Kasumi-1 (cell line): ENCODE measurements around the gene MNT.
A peak's percentile ranks its signal among the peaks of the same experiment; 100 is the strongest.

Experiments
- DNase-seq, 2 experiments: peaks; one replicate each; lab custom pipeline; 2025; lab: John Stamatoyannopoulos, UW

MNT gene

GRCh38 chr17:2380226-2380922 lies 20.5 kb downstream of the MNT start:
- DNase-seq = no peak

- DNase-seq = no peak
These were observed 21.2 kb downstream of the MNT start for GRCh38 chr17:2379489-2380225.

GRCh38 chr17:2378905-2379304 lies 22.0 kb downstream of the MNT start:
- no peak for DNase-seq

- no peak for DNase-seq
These were observed 23.2 kb downstream of the MNT start for GRCh38 chr17:2377659-2378058.

- no peak for DNase-seq
These were observed 24.8 kb downstream of the MNT start for GRCh38 chr17:2376107-2376506.

GRCh38 chr17:2375406-2375805 lies 25.5 kb downstream of the MNT start:
- DNase-seq = no peak

GRCh38 chr17:2374549-2375285 lies 26.1 kb downstream of the MNT start:
- DNase-seq = no peak

DNA sequence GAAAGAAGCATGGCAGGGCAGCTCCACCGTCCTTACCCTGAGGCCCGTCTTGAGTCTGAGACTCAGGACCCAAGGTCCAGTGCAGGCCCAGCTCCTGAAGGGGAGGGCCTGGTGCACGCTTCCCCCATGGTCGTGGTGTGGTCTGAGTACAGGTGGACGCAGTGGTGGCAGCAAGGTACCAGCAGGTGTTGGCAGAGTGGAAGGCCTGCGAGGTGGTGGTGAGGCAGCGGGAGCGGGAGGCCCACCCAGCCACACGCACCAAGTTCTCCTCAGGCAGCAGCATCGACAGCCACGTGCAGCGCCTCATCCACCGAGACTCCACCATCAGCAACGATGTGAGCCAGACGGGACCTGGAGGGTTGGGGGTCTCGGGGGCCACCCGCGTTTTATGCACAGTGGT lies 27.7 kb downstream of the MNT start:
- DNase-seq = no peak

- DNase-seq = no peak
These were observed 28.2 kb downstream of the MNT start for GRCh38 chr17:2372681-2373080.

- no peak for DNase-seq
These were observed 28.7 kb downstream of the MNT start for GRCh38 chr17:2372180-2372579.

GRCh38 chr17:2371183-2372130 lies 29.4 kb downstream of the MNT start:
- DNase-seq = no peak

DNA sequence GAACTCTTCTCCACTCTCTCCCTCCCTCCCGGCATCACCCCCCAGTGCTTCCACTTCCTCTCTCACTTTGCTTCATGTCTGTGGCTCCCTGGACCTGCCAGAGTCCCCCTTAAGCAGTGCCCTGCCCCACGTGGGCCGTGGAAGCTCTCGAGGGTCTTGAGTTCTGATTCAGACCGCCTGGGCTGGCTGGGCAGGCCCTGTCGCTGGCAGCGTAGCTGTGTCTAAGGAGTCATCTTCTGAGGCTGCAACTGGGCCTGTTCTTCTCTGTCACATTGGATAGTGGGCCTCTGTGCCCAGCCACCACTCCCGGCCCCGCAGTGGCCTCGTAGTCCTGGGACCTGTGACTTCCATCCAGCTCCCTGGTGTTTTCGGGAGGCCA lies 30.7 kb downstream of the MNT start:
- DNase-seq = no peak

DNA sequence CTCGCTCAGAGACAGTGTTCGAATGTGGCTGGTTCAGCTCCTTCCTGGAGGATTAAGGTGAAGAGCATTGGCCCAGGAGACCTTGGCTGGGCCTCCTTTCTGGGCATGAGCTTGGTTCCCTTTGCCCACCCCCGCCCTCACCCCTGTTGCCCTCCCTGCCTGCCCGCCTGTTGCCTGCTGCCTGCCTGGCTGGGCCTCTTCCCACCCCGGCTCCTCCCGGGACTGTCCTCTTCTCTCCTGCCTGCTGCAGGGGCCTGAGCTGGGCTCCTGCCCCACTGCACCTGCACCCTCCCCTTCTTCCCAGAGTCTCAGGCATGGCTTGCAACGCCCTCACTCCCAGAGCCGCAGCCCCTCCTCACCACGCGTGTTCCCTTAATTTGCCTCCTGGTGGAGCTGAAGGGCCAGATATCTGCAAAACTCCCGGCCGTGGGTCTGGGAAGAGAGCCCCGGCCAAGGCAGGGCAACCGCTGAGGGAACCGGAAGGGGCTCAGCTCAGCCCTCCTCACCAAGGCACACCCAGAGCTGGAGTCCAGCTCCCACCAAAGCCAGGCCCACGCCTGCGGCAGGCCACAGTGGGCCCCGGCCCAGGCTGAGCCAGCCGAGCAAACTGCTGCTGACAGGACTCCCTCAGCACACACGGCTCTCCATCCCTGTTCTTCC lies 31.2 kb downstream of the MNT start:
- peak in 1 of 2 experiments; percentile 19 for DNase-seq

DNA sequence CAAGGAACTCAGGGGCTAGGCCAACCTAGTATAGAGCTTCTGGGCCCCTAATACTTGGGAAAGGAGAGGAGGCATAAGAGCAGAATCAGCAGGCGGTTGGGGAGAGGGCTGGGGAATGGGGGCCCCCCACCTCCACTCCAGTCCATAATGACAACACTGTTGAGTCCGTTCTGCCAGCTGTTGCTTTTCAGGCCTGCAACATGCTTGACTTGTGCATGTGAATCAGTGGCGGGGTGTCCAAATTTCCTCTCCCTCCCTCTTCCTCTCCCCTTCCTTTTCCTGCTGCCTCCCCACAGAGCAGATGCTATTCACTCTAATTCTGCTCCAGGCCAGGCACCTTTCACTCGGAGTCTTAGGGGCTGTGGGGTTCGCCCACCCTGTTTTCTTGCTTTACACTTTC lies 31.8 kb downstream of the MNT start:
- DNase-seq = peak; percentile 28 to 51

- no peak for DNase-seq
These were observed 32.5 kb downstream of the MNT start for GRCh38 chr17:2368359-2368758.

GRCh38 chr17:2366747-2367494 lies 33.9 kb downstream of the MNT start:
- DNase-seq = no peak

GRCh38 chr17:2365132-2365531 lies 35.7 kb downstream of the MNT start:
- DNase-seq = no peak

DNA sequence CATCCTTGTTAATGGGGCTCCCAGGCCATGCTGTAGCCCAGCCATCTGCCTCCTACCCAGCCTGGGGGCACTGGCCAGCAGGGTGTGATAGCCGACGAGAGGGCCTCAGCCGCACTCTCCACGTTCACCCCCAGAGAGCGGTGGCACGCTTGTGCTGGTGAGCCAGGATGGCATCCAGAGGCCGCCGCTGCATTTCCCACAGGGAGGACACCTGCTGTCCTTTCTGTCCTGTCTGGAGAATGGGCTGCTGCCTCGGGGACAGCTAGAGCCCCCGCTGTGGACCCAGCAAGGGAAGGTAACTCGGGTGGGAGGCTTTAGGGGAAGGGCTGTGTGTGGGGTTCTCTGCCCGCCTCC lies 36.1 kb downstream of the MNT start:
- no peak for DNase-seq

DNA sequence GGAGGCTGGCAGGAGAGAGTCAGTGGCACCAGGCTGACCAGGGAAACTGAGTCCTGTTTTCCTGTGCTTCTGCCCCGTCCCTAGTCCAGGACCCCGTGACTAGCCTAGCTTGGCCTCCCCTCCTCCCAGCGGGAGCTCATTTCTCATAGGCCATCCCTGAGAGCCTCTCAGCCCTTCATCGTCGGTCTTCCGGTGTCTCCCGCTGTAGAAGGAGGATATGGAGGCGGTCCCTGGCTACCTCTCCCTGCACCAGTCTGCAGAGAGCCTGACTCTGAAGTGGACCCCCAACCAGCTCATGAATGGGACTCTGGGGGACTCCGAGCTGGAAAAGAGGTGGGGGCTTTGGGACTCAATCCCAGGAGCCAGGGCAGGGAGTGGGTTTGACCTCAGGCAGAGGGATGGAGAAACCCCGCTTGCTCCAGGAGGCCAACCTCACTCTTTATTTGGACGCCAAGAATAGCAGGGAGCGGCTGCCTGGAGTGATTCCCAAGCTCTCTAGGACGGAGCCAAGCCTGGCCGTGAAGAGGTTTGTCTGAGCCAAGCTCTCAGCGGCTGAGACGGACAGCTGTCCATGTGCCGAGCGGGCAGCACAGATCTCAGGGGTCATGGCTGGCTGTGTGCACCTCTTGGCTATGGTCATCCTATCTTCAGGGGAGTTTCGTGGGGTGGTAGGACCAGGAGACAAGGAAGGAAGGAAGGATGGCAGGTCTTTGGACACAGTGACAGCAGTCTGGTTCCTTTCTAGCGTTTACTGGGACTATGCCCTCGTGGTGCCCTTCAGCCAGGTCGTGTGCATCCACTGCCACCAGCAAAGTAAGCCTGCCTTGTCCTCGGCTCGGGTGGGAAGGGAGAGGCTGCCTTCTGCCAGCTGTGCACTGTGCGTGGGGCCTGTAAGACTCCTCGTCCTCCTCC lies 36.8 kb downstream of the MNT start:
- DNase-seq = no peak

DNA sequence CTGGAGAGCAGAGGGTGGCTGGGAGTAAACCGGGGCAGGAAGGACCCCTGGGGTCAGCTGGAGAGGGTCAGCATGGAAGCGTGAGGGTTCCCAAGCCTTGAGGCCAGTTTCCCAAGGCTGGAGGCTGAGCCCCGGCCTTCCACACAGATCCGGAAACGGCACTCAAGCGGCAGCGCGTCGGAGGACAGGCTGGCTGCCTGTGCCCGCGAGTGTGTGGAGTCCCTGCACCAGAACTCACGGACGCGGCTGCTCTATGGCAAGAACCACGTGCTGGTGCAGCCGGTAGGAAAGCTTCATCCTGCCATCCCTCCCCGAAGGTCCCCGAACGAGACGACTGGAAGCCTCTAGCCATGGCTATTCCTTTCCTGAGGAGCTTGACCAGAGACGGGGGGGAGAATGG lies 37.5 kb downstream of the MNT start:
- no peak for DNase-seq
